ENCODE data around the gene IFNGR1. TPM values are rescaled to one million over a fixed set of nuclear protein-coding genes. Genes with fewer than 3 reads are reported as not detected.

The IFNGR1 gene
- total and polyA plus RNA-seq, 2 experiments from 2014 or later: 22.8 to 23.2 TPM

- no peak for TF ChIP-seq CREB1 (CRISPR knock-in tag; IDR thresholded peaks at IDR 0.05; ENCODE audit: low read depth)
- Mint-ChIP-seq H3K9me3 (no peaks in the 10 kb centered on the region), H3K27me3 (ENCODE audit: insufficient read depth, low read depth, poor library complexity) (no peaks in the 10 kb centered on the region), H3K4me3 (no peak overlapping the region), H3K27ac (no peak overlapping the region), H3K36me3 (ENCODE audit: low read depth) (no peaks in the 10 kb centered on the region), H3K4me1 (peaks cover 2% of the 10 kb centered on the region; the same call in 1 of the 3 replicates)
- Histone ChIP-seq H3K4me3 (no peak overlapping the region), H3K9me2 (ENCODE audit: insufficient read depth) (no peaks in the 10 kb centered on the region), H3K79me2 (replicated peaks; ENCODE audit: insufficient read depth) (no peaks in the 10 kb centered on the region), H3K27me3 (ENCODE audit: insufficient read depth) (no peaks in the 10 kb centered on the region), H3F3A (replicated peaks; ENCODE audit: low read depth) (no peaks in the 10 kb centered on the region), H3K4me1 (ENCODE audit: insufficient read depth) (no peaks in the 10 kb centered on the region), H3K36me3 (ENCODE audit: insufficient read depth) (no peaks in the 10 kb centered on the region), H3K27ac (ENCODE audit: low read depth) (no peak overlapping the region), H4K20me1 (replicated peaks; ENCODE audit: insufficient read depth) (no peaks in the 10 kb centered on the region), H2AFZ (no peak overlapping the region), H3K4me2 (no peak overlapping the region)
- ATAC-seq: no peak
- DNase-seq (ENCODE audit: low spot score): no peak
These were observed 49.7 kb upstream of the IFNGR1 start for GRCh38 chr6:137268911-137269310.

- Histone ChIP-seq H3K9me2 (ENCODE audit: insufficient read depth) (no peaks in the 10 kb centered on the region), H3K4me1 (ENCODE audit: insufficient read depth) (no peaks in the 10 kb centered on the region), H2AFZ (peak overlapping the region; percentile 70), H3K27me3 (ENCODE audit: insufficient read depth) (no peaks in the 10 kb centered on the region), H3K79me2 (replicated peaks; ENCODE audit: insufficient read depth) (no peaks in the 10 kb centered on the region), H3K27ac (ENCODE audit: low read depth) (no peak overlapping the region), H3F3A (replicated peaks; ENCODE audit: low read depth) (no peaks in the 10 kb centered on the region), H4K20me1 (replicated peaks; ENCODE audit: insufficient read depth) (no peaks in the 10 kb centered on the region), H3K4me3 (no peak overlapping the region), H3K4me2 (no peak overlapping the region), H3K36me3 (ENCODE audit: insufficient read depth) (no peaks in the 10 kb centered on the region)
- TF ChIP-seq STAT1 (IDR thresholded peaks at IDR 0.05; ENCODE audit: unreplicated experiment) (no peak), ETS1 (IDR thresholded peaks at IDR 0.05) (no peak), ZNF331 (CRISPR knock-in tag; IDR thresholded peaks at IDR 0.05; ENCODE audit: low read depth) (no peak), CTCF (conservative IDR thresholded peaks at IDR 0.05; ENCODE audit: low read depth in 2 of 2) (no peak), EZH2phosphoT487 (IDR thresholded peaks at IDR 0.05; ENCODE audit: unreplicated experiment) (no peak), NANOG (IDR thresholded peaks at IDR 0.05; ENCODE audit: borderline replicate concordance) (no peak)
- DNase-seq (ENCODE audit: low spot score) (no peak), ATAC-seq (no peak)
- Mint-ChIP-seq H3K27ac (no peak overlapping the region), H3K27me3 (ENCODE audit: insufficient read depth, low read depth, poor library complexity) (no peaks in the 10 kb centered on the region), H3K36me3 (ENCODE audit: low read depth) (no peaks in the 10 kb centered on the region), H3K4me1 (no peaks in the 10 kb centered on the region), H3K9me3 (no peaks in the 10 kb centered on the region), H3K4me3 (no peak overlapping the region)
These were observed 47.1 kb upstream of the IFNGR1 start for GRCh38 chr6:137266309-137266586.

- H3K9me2 ChIP-seq (ENCODE audit: insufficient read depth): no peaks in the 10 kb centered on the region
- H2AFZ ChIP-seq: peak overlapping the region; percentile 70
- DNase-seq (ENCODE audit: low spot score): no peak
- ATAC-seq: no peak
- H3K4me1 ChIP-seq (ENCODE audit: insufficient read depth): no peaks in the 10 kb centered on the region
- Mint-ChIP-seq H3K36me3 (ENCODE audit: low read depth) (no peaks in the 10 kb centered on the region), H3K27me3 (ENCODE audit: insufficient read depth, low read depth, poor library complexity) (no peaks in the 10 kb centered on the region), H3K4me1 (no peaks in the 10 kb centered on the region), H3K27ac (no peak overlapping the region), H3K9me3 (no peaks in the 10 kb centered on the region), H3K4me3 (no peak overlapping the region)
- no peaks in the 10 kb centered on the region for H3K27me3 ChIP-seq (ENCODE audit: insufficient read depth)
- no peak for TF ChIP-seq REST (IDR thresholded peaks at IDR 0.05; ENCODE audit: unreplicated experiment)
- no peak for TF ChIP-seq POLR2AphosphoS5 (IDR thresholded peaks at IDR 0.05; ENCODE audit: low read depth)
- no peaks in the 10 kb centered on the region for H3K79me2 ChIP-seq (replicated peaks; ENCODE audit: insufficient read depth)
- no peak overlapping the region for H3K4me2 ChIP-seq
- no peaks in the 10 kb centered on the region for H3F3A ChIP-seq (replicated peaks; ENCODE audit: low read depth)
- H3K36me3 ChIP-seq (ENCODE audit: insufficient read depth): no peaks in the 10 kb centered on the region
- H3K27ac ChIP-seq (ENCODE audit: low read depth): no peak overlapping the region
- no peaks in the 10 kb centered on the region for H4K20me1 ChIP-seq (replicated peaks; ENCODE audit: insufficient read depth)
- H3K4me3 ChIP-seq: no peak overlapping the region
These were observed 46.5 kb upstream of the IFNGR1 start for GRCh38 chr6:137265561-137266308.
